HG03469 (cell line): ENCODE data around the gene SPATA17.
"Not testable (repeated sequence)": the region's sequence is repeated elsewhere in the genome, so short reads cannot be mapped to it uniquely, and the experiment has no call there.

Source experiments
- ATAC-seq: cut with Tn5 transposase; IDR thresholded peaks from one replicate; pipeline ENCODE4 v1.9.1; 2021; ENCODE audit warnings: mild to moderate bottlenecking, moderate library complexity, moderate number of reproducible peaks; ENCODE audit not compliant: unreplicated experiment

The SPATA17 gene

GRCh38 chr1:217673387-217673786 lies 42.2 kb downstream of the SPATA17 start:
- no peak for ATAC-seq

- ATAC-seq = no peak
Observed at GRCh38 chr1:217674028-217674729, 43.0 kb downstream of the SPATA17 start.

GRCh38 chr1:217681806-217682205 lies 50.7 kb downstream of the SPATA17 start:
- ATAC-seq = no peak

- ATAC-seq = no peak
Observed at GRCh38 chr1:217687511-217687910, 56.4 kb downstream of the SPATA17 start.

GRCh38 chr1:217696140-217696539 lies 65.0 kb downstream of the SPATA17 start:
- not testable (repeated sequence) for ATAC-seq

- ATAC-seq = no peak
Observed at GRCh38 chr1:217703326-217703725, 72.2 kb downstream of the SPATA17 start.

- ATAC-seq = no peak
Observed at GRCh38 chr1:217712925-217713597, 81.9 kb downstream of the SPATA17 start.

GRCh38 chr1:217715681-217716080 lies 84.5 kb downstream of the SPATA17 start:
- ATAC-seq = no peak

GRCh38 chr1:217717959-217718358 lies 86.8 kb downstream of the SPATA17 start:
- ATAC-seq = no peak

GRCh38 chr1:217718873-217719272 lies 87.7 kb downstream of the SPATA17 start:
- no peak for ATAC-seq

GRCh38 chr1:217721692-217722091 lies 90.5 kb downstream of the SPATA17 start:
- ATAC-seq = no peak

GRCh38 chr1:217734973-217735372 lies 103.8 kb downstream of the SPATA17 start:
- ATAC-seq = no peak

GRCh38 chr1:217747156-217747769 lies 116.1 kb downstream of the SPATA17 start:
- ATAC-seq = no peak

GRCh38 chr1:217769768-217770167 lies 138.6 kb downstream of the SPATA17 start:
- no peak for ATAC-seq

- ATAC-seq = no peak
Observed at GRCh38 chr1:217770918-217771317, 139.8 kb downstream of the SPATA17 start.

GRCh38 chr1:217776693-217777092 lies 145.5 kb downstream of the SPATA17 start:
- no peak for ATAC-seq

GRCh38 chr1:217781056-217781455 lies 149.9 kb downstream of the SPATA17 start:
- ATAC-seq = no peak

GRCh38 chr1:217791091-217791490 lies 159.9 kb downstream of the SPATA17 start:
- no peak for ATAC-seq

GRCh38 chr1:217805792-217806191 lies 174.6 kb downstream of the SPATA17 start:
- ATAC-seq = no peak

GRCh38 chr1:217812175-217812574 lies 181.0 kb downstream of the SPATA17 start:
- no peak for ATAC-seq

- ATAC-seq = no peak
Observed at GRCh38 chr1:217813031-217813430, 181.9 kb downstream of the SPATA17 start.

GRCh38 chr1:217837691-217838090 lies 206.5 kb downstream of the SPATA17 start:
- ATAC-seq = no peak
